Limb (tissue), 2 donors: ENCODE data around the gene SPSB3.

Experiments used
- DNase-seq, 2 donors: peaks; one replicate each; pipeline ENCODE4 v3.0.0-alpha.2; 2016; ENCODE audit errors: extremely low spot score in 2 of 2

The SPSB3 gene

DNA sequence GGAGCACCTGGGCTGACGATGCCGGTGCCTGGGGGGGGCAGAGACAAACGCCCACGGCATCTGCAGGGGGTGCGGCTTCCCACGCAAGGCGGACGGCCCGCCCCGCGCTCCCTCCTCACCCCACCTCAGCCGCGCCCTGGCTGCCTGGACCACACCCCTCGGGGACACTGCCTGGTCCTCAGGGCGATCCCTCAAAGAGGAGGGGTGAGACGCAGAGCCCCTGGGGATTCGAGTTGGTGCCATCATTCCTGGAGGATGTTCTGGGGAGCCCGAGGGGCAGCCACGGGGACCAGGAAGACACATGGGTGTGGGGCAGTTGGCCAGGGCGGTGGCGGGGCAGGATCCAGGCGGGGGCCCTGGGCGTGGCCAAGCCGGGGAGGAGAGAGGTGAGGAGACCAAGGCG is 7.3 kb upstream of the SPSB3 start:
- DNase-seq, result peak in 1 of 2 donors; percentile 28

DNA sequence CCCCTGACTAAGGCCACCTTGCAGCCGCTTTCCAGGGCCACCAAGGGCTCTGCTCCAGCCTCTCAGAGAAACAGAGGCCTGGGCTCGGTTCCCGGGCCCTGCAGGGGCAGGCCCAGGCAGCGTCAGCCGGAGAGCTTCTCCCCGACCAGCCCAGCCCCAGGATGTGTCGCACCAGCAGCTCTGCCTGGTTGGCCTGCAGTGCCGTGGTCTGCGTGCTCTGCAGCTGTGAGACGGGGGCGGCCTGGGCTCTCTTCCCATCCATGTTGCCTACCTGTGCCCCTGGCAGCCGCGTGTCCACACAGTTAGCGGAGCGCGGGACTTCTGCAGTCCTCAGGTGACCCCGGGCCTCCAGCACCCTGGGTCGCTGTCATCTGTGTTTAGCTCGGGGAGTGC is 6.3 kb upstream of the SPSB3 start:
- DNase-seq, result no peak

DNA sequence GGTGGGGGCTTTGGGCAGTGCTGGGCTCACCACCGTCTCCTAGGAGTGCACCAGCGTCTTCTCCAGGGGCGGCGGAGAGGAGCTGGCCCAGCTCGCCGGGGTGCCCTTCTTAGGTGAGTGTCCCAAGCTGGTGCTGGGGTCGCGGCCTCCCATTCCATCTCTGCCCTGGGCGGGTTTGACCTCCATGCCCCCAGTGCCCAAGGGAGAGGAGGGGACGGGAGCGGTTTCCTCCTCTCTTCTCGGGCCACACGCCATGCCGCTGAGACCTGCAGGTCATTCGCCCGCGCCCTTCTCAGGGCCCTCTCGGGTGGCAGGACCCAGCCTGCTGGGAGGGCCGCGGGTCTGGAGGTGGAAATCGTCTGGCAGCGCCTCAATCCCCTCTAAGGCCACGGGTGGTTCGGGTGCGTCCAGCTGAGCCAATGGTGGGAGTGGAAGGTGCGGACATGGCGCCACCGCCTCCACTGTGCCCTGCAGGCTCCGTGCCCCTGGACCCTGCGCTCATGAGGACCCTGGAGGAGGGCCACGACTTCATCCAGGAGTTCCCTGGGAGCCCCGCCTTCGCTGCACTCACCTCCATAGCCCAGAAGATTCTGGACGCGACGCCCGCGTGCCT is 5.8 kb upstream of the SPSB3 start:
- no peak for DNase-seq

GRCh38 chr16:1787322-1788094 is 5.1 kb upstream of the SPSB3 start:
- peak in 1 of 2 donors; percentile 28 for DNase-seq

GRCh38 chr16:1787056-1787321 is 4.6 kb upstream of the SPSB3 start:
- DNase-seq, result no peak

DNA sequence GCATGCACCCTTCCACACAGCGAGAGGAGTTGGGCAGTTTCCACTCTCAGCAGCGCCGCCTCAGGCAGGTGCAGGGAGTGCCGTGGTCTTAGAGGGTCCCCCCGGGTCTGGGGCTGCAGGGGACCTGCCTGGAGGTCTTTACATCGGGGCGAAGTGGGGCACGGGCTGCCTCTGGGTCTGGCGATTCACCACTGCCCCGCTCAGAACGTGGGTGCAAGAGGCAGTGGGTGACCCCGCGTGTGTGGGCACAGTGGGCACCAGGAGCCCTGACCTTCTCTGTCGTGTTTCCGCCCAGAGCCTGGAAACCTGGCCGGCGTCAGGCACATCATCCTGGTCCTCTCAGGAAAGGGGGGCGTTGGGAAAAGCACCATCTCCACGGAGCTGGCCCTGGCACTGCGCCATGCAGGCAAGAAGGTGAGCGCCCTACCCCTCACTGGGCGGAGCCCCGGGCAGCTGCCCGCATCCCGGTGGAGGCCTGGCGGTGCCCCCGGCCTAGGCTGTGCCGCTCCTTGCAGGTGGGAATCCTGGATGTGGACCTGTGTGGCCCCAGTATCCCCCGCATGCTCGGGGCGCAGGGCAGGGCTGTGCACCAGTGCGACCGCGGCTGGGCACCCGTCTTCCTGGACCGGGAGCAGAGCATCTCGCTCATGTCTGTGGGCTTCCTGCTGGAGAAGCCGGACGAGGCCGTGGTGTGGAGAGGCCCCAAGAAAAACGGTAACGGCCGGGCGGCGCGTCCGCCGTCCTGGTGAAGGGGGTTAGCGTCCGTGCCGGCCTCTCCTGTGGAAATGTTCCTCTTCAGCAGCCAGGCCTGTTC is 4.1 kb upstream of the SPSB3 start:
- DNase-seq, result peak in 1 of 2 donors; percentile 29

- no peak for DNase-seq
These were observed 3.4 kb upstream of the SPSB3 start for GRCh38 chr16:1785846-1786170.

- DNase-seq, result no peak
These were observed 2.8 kb upstream of the SPSB3 start for GRCh38 chr16:1784977-1785845.

DNA sequence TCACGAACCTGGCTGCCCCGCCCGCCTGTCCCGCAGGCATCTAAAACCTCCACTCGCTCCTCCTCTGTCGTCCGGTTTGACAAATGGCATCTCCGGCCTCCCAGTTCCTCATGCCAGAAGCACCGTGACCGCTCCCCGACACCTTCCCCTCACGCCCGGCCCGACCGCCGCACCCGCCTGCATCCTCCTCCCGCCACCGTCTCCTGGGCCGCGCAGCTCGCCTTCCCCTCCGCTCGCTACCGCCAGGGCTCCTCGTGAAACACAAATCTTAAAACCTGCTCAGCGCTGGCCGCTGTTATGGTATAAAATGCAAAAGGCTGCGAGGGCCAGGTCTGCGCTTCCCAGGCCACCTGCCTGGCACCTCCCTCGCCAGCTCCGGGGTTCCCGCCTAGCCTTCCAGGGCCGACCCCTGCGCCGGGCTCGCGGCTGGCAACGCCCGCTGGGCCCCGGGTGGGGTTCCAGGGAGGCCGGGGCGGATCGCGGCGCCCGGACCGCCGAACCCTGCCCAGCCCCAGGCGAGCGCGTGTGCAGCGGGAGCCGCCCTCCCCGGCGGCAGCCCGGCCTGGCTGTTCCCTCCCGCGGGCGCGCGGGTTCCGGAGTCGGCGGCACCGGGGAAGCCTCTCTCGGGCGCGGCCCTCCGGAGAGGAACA is 488 bp downstream of the SPSB3 start:
- no peak for DNase-seq

DNA sequence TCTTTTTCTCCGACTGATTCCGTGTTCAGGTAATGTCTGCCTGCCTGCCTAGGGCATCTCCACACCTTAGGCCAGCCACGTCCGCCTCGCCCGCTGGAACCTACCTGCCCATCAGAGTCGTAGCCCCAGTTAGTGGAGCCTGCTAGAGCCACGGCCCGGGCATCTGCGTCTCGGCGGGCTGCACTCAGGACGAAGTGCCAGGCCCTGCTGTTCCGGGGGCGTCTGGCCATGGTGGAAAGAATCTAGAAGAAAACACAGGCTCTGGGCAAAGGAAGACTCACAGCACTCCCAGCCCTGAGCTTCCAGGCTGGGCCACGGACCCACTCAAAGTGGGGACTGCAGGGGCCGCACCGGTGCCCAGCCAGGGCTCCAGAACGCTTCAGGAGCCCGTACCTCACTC is 1.1 kb downstream of the SPSB3 start:
- DNase-seq, result no peak

- DNase-seq, result no peak
These were observed 1.7 kb downstream of the SPSB3 start for GRCh38 chr16:1780677-1781072.

- no peak for DNase-seq
These were observed 2.4 kb downstream of the SPSB3 start for GRCh38 chr16:1779741-1780676.

DNA sequence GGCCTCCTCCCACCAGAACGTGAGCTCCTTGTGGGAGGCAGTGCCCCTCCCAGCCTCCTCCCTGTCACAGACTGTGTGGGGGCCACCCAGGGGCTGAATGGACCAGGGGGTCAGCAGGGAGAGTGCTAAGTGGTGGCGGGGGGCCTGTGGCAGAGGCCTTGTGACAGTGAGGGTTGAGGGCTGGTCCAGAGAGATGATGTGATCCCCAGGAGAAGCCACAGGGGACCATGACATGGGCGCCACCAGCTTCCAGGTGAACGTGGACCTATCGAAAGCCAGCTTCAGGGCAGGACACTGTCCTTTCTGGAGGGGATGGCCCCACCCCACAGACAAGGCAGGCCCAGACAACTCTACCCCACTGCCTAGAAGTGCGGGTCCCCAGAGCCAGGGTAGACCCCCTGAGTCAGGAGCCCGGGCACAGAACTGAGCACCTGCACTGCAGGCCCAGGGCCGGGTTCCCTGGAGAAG is 3.1 kb downstream of the SPSB3 start:
- no peak for DNase-seq

DNA sequence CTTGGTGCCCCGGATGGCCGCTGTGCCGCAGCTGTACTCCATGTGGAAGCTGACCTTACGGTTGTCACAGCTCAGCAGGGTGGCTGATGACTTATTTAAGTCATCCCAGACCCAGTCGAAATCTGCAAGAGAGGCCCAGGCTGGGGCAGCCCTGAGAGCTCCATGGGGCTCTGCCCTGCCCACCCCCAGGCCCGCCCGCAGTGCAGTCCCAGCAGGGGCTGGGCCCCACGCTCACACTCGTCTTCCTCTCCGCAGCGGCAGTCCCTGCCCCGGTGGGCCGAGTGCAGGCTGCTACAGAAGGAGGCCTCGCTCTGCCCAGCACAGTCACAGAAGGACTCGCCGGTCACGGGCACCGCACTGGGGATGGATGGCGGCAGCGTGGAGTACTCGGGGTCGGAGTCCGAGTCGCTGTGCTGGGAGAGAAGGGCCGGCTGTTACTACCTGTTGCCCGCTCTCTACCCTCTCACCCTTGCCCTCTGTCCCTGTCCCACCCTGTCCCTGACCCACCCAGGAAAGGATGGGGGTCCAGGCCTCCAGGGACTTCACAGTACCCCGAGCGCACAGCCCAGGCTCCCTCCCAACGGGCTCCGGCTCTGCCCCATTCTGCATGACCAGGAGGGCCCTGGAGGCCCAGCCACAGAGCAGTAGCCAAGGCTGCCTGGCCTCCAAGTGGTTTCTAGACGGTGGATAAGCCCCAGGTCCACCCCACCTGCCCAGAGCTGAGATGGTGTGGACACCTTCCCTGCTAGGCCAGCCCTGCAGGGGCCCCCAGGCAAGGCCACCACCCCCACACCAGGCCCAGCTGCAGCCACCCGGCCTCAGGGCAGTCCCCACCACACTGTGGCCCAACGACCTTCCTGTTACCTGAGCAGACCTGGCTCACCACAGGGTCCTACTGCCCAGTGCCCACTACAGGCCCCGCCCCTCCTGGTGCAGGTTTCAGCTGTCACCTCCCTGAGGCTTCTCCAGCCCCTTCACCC is 3.9 kb downstream of the SPSB3 start:
- DNase-seq, result no peak

- no peak for DNase-seq
These were observed 4.8 kb downstream of the SPSB3 start for GRCh38 chr16:1777375-1778199.

DNA sequence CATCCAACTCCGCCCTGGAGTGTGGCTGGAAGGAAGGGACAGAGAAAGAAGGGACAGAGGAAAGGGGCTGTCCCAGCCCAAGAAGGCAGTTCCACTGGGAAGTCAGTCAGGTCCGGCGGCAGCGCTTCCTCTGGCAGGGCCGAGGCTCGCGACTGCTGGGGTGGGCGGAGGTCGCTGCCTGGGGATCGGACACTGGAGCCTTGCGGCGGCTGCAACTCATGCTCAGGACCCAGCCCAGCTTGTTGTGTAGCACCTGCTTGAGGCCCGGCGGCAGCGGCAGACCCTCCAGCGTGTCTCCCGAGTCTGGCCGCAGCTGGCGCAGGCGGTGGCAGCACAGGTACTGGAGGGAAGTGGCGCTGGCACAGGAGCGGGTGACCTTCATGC is 5.4 kb downstream of the SPSB3 start:
- no peak for DNase-seq

GRCh38 chr16:1776672-1776955 is 5.8 kb downstream of the SPSB3 start:
- DNase-seq, result no peak
